Stomach (tissue), 9 donors: ENCODE data around the gene DXO. TPM values are rescaled to one million over a fixed set of nuclear protein-coding genes. Genes with fewer than 3 reads are reported as not detected.

Source experiments
- DNase-seq, 2 donors: peaks; one replicate each; pipeline versions ENCODE4 v3.0.0 to v3.0.0-alpha.2; 2013 to 2019
- H3K27ac ChIP-seq, 5 donors: fragments of 200-600 bp in 4 of 5; sonication (generic) in 4 of 5; one replicate each; pipeline ENCODE4 v1.5.1; 2013 to 2019; ENCODE audit warnings: mild to moderate bottlenecking in 1 of 5, moderate library complexity in 1 of 5
- H3K27me3 ChIP-seq, 3 donors: fragments of 200-600 bp; sonication (generic); one replicate each; pipeline ENCODE4 v1.5.1; 2017 to 2019; ENCODE audit warnings: mixed run types in 1 of 3
- H3K36me3 ChIP-seq, 4 donors: fragments of 200-600 bp; sonication (generic); 1 replicate in 3 of 4; 2 replicates in 1 of 4; pipeline ENCODE4 v1.5.1; 2016 to 2019
- H3K4me1 ChIP-seq, 4 donors: fragments of 200-600 bp; sonication (generic); one replicate each; pipeline ENCODE4 v1.5.1; 2016 to 2019
- H3K4me3 ChIP-seq, 4 donors: fragments of 200-600 bp; sonication (generic) in 3 of 4; one replicate each; pipeline ENCODE4 v1.5.1; 2016 to 2019; ENCODE audit warnings: mild to moderate bottlenecking in 1 of 4
- H3K9me3 ChIP-seq, 4 donors: fragments of 200-600 bp; sonication (generic); one replicate each; pipeline ENCODE4 v1.5.1; 2016 to 2019
- EP300 ChIP-seq: sonication (generic); formaldehyde crosslinking; IDR thresholded peaks from one replicate; pipeline ENCODE4 v1.6.1; 2017; ENCODE audit warnings: antibody characterized with exemption
- POLR2A ChIP-seq, 4 donors: fragments of 450-650 bp; IDR thresholded peaks; one replicate each; pipeline ENCODE4 v1.6.1; 2016; ENCODE audit warnings: antibody characterized with exemption in 4 of 4, control low read depth in 2 of 4, mild to moderate bottlenecking in 1 of 4, moderate library complexity in 1 of 4
- POLR2AphosphoS5 ChIP-seq, 3 donors: sonication (generic); formaldehyde crosslinking; IDR thresholded peaks; one replicate each; pipeline ENCODE4 v1.6.1; 2016; ENCODE audit warnings: antibody characterized with exemption in 3 of 3
- WGBS, 5 donors: extraction: QIAGEN DNeasy Blood & Tissue Kit in 3 of 5; methylation state at CpG; one replicate each; pipeline versions ENCODE4 v1.1.5 to v1.1.7; 2013 to 2018; 5-methylcytosine and 5-hydroxymethylcytosine counted together
- intact Hi-C: fragments of 100-400 bp; cut with DNase I; formaldehyde crosslinking; loops from one replicate; pipeline ENCODE4 v1.15.1; 2023; ENCODE audit warnings: low total_unique reads
- polyA plus RNA-seq, 3 donors: library from polyadenylated mRNA; stranded (reverse); fragments of 200-250 nt; gene quantifications; one replicate each; pipeline ENCODE4 v1.2.3, GENCODE V29; 2013
- total RNA-seq, 5 donors: library from RNA; depleted of rRNA; stranded (reverse); fragments of >200 nt; gene quantifications; one replicate each; pipeline versions ENCODE4 v1.1.0 to v1.2.3, GENCODE V29; 2014 to 2016
- TF ChIP-seq, protein P1 (sequence below), 7 experiments: fragments of 450-650 bp in 4 of 7; fragments of 200-600 bp in 3 of 7; sonication (generic) in 3 of 7; IDR thresholded peaks; one replicate each; pipeline ENCODE4 v1.5.1; 2016 to 2019; ENCODE audit warnings: antibody characterized with exemption in 7 of 7, control low read depth in 2 of 7, mild to moderate bottlenecking in 1 of 7
- donor health status: healthy with polysubstance abuse.
- donor health status: Bipolar disorder and iron deficiency.
- donor health status: healthy.

DXO gene
- total and polyA plus RNA-seq, 8 donors: 4.1 to 65.8 (median 19.0) TPM

DNA sequence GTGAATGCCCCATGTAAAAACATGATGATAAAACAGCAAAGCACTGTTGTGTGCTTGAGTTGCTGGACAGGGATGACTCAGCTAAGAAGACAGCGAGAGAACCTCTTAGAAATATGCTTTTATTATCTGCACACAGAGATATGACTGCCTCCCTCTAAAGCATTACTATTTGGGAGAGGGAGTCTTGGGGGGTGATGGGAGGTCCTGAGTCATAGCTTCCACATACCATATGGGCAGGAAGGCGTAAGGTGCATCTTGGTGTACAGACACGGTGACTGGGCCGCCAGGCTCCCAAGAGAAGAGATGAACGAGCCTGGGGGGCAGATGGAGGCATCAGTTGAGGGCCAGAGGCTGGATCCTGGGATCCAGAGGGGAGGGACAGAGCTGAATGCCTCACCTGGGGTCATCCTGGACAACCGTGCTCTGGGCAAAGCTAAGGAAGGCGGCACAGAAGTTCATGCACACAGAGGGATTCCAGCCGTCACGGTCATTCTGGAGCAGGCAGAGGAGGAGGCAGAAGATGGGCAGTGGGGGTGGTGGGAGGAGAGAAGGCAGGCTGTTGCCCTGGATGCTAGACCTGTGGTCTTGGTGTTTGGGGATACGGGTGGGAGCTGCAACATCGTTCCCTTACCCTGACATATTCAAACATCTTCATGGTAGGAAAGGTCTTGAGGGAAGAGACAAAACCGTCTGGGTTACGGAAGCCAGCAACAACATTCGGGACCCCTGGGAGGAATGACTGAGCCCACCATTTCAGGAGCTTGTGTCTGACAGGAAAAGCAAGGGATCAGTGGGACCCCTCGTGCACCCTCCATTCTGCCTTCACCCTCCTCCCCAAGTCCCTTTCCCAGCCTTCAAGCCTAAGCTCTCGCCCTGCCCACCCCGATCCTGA is 2.0 kb downstream of the DXO start:
- Histone ChIP-seq H3K4me3 (peak overlapping the region in 2 of 4 donors; percentile 70 to 82), H3K9me3 (no peaks in the 10 kb centered on the region), H3K4me1 (peaks cover 27 to 46% (median 37%) of the 10 kb centered on the region in 4 donors), H3K36me3 (peaks cover 46 to 69% (median 58%) of the 10 kb centered on the region in 4 donors), H3K27me3 (no peaks in the 10 kb centered on the region), H3K27ac (peak overlapping the region in 4 of 5 donors; percentile 92 to 99 (median 96))
- no peak for DNase-seq
- intact Hi-C loops: no loop called here
- 66 to 80% (median 73%) methylated on average over 17 of the region's 17 CpGs for WGBS, 5 donors
- TF ChIP-seq POLR2AphosphoS5 (IDR thresholded peaks at IDR 0.05) (no peak), EP300 (no peak), POLR2A (IDR thresholded peaks at IDR 0.05) (no peak)
- TF ChIP-seq, protein P1, sequence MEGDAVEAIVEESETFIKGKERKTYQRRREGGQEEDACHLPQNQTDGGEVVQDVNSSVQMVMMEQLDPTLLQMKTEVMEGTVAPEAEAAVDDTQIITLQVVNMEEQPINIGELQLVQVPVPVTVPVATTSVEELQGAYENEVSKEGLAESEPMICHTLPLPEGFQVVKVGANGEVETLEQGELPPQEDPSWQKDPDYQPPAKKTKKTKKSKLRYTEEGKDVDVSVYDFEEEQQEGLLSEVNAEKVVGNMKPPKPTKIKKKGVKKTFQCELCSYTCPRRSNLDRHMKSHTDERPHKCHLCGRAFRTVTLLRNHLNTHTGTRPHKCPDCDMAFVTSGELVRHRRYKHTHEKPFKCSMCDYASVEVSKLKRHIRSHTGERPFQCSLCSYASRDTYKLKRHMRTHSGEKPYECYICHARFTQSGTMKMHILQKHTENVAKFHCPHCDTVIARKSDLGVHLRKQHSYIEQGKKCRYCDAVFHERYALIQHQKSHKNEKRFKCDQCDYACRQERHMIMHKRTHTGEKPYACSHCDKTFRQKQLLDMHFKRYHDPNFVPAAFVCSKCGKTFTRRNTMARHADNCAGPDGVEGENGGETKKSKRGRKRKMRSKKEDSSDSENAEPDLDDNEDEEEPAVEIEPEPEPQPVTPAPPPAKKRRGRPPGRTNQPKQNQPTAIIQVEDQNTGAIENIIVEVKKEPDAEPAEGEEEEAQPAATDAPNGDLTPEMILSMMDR (IDR thresholded peaks at IDR 0.05): no peak

DNA sequence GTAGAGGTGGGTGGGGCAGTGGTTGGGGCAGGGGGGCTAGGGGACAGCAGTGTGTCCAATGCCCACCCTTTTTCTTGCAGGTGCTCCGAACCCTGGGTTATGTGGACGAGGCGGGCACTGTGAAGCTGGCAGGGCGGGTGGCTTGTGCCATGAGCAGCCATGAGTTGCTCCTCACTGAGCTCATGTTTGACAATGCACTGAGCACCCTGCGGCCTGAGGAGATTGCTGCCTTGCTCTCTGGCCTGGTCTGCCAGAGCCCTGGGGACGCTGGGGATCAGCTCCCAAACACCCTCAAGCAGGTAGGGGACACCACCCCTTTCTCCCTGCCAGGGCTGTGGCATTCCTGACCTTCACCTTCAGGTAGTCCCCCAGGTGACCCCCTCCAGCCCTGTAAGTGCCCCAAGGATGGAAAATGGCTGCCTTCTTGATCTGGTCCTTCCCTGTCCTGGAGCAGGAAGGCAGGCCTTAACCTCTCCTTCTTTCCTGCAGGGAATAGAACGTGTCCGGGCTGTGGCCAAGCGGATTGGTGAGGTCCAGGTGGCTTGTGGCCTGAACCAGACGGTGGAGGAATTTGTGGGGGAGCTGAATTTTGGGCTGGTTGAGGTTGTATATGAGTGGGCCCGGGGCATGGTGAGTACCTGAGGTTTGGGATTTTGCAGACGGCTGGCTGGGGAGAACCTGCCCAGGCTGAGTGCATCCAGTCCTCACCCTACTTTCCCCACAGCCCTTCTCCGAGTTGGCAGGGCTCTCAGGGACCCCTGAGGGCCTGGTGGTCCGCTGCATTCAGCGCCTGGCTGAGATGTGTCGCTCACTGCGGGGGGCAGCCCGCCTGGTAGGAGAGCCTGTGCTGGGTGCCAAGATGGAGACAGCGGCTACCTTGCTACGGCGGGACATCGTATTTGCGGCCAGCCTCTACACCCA is 2.9 kb downstream of the DXO start:
- Histone ChIP-seq H3K36me3 (peaks cover 51 to 69% (median 67%) of the 10 kb centered on the region in 4 donors), H3K4me3 (no peak overlapping the region), H3K9me3 (no peaks in the 10 kb centered on the region), H3K27me3 (no peaks in the 10 kb centered on the region), H3K27ac (peak overlapping the region in 1 of 5 donors; percentile 96), H3K4me1 (peaks cover 27 to 46% (median 34%) of the 10 kb centered on the region in 4 donors)
- DNase-seq: no peak
- WGBS, 5 donors: 83 to 90% (median 87%) methylated on average over 9 to 23 of the region's 23 CpGs
- TF ChIP-seq, protein P1 (IDR thresholded peaks at IDR 0.05): no peak
- no peak for TF ChIP-seq EP300
- intact Hi-C loops: no loop called here

- intact Hi-C loops: no loop called here
- peaks cover 24 to 39% (median 30%) of the 10 kb centered on the region in 4 donors for H3K4me1 ChIP-seq
- no peaks in the 10 kb centered on the region for H3K9me3 ChIP-seq
- WGBS, 5 donors: 71 to 89% (median 83%) methylated on average over 9 to 11 of the region's 11 CpGs
- no peaks in the 10 kb centered on the region for H3K27me3 ChIP-seq
- H3K36me3 ChIP-seq: peaks cover 58 to 76% (median 73%) of the 10 kb centered on the region in 4 donors
- no peak for DNase-seq
- peak overlapping the region in 1 of 5 donors; percentile 8 for H3K27ac ChIP-seq
- H3K4me3 ChIP-seq: no peak overlapping the region
- TF ChIP-seq POLR2AphosphoS5 (IDR thresholded peaks at IDR 0.05) (no peak), EP300 (no peak), POLR2A (IDR thresholded peaks at IDR 0.05) (no peak)
- TF ChIP-seq, protein P1 (IDR thresholded peaks at IDR 0.05): no peak
Measured at GRCh38 chr6:31968326-31968725, 3.6 kb downstream of the DXO start.

DNA sequence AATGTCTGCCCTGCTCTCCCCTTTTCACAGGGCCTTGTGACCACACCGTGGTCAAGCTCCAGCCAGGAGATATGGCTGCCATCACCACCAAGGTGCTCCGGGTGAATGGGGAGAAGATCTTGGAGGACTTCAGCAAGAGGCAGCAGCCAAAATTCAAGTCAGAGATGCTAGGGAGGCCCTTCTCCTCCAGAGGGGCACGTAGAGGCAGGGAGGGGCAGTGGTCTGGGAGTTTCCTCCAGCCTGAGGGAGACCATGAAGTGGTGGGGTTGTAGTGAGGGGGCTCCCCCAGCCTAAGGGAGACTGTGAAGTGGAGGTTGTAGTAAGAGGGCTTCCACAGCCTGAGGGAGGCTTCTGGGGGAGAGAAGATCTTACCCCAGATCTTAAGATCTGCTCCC is 4.0 kb downstream of the DXO start:
- TF ChIP-seq EP300: no peak
- TF ChIP-seq, protein P1 (IDR thresholded peaks at IDR 0.05): no peak
- TF ChIP-seq POLR2AphosphoS5 (IDR thresholded peaks at IDR 0.05): no peak
- no peak for TF ChIP-seq POLR2A (IDR thresholded peaks at IDR 0.05)
- no peak for DNase-seq
- WGBS, 5 donors: 68 to 87% (median 82%) methylated on average over 2 to 3 of the region's 3 CpGs
- Histone ChIP-seq H3K27ac (no peak overlapping the region), H3K36me3 (peaks cover 62 to 80% (median 77%) of the 10 kb centered on the region in 4 donors), H3K9me3 (no peaks in the 10 kb centered on the region), H3K27me3 (no peaks in the 10 kb centered on the region), H3K4me3 (no peak overlapping the region), H3K4me1 (peaks cover 20 to 35% (median 26%) of the 10 kb centered on the region in 4 donors)
- intact Hi-C loops: no loop called here
